H9 (cell line): Measurements from ENCODE around the gene CSMD2. TPM values are rescaled to one million over a fixed set of nuclear protein-coding genes. Genes with fewer than 3 reads are reported as not detected.

Source experiments
- DNase-seq: peaks from one replicate; pipeline ENCODE4 v3.0.0-alpha.2; 2017
- H2AFZ ChIP-seq: one replicate; pipeline ENCODE4 v1.6.1; 2013; ENCODE audit warnings: mild to moderate bottlenecking, low read length, control low read depth, moderate library complexity
- H2AK5ac ChIP-seq: 2 replicates; pipeline ENCODE4 v1.6.1; 2013; ENCODE audit warnings: low read length, control low read depth, mixed read lengths; ENCODE audit not compliant: insufficient read length
- H2BK120ac ChIP-seq: one replicate; pipeline ENCODE4 v1.6.1; 2013; ENCODE audit warnings: low read depth, mild to moderate bottlenecking, low read length, control low read depth, inconsistent platforms; ENCODE audit not compliant: poor library complexity, severe bottlenecking
- H2BK12ac ChIP-seq: 2 replicates; pipeline ENCODE4 v1.6.1; 2013; ENCODE audit warnings: low read length, control low read depth, mixed read lengths, low read depth; ENCODE audit not compliant: insufficient read length
- H2BK15ac ChIP-seq: 2 replicates; pipeline ENCODE4 v1.6.1; 2013; ENCODE audit warnings: low read depth, low read length, control low read depth
- H2BK20ac ChIP-seq: one replicate; pipeline ENCODE4 v1.6.1; 2013; ENCODE audit warnings: low read depth, mild to moderate bottlenecking, low read length, control low read depth, inconsistent platforms; ENCODE audit not compliant: poor library complexity, severe bottlenecking
- H2BK5ac ChIP-seq: 2 replicates; pipeline ENCODE4 v1.6.1; 2013; ENCODE audit warnings: low read length, control low read depth, mixed read lengths; ENCODE audit not compliant: insufficient read length
- H3K14ac ChIP-seq: 2 replicates; pipeline ENCODE4 v1.6.1; 2013; ENCODE audit warnings: low read length, control low read depth; ENCODE audit not compliant: insufficient read depth
- H3K18ac ChIP-seq: 2 replicates; pipeline ENCODE4 v1.6.1; 2013; ENCODE audit warnings: low read depth, mild to moderate bottlenecking, mixed read lengths, low read length, control low read depth; ENCODE audit not compliant: insufficient read length
- H3K23ac ChIP-seq: 2 replicates; pipeline ENCODE4 v1.6.1; 2013; ENCODE audit warnings: low read length, control low read depth, mixed read lengths, low read depth; ENCODE audit not compliant: insufficient read length
- H3K23me2 ChIP-seq: 2 replicates; pipeline ENCODE4 v1.6.1; 2013; ENCODE audit warnings: low read depth, mild to moderate bottlenecking, mixed read lengths, low read length, control low read depth; ENCODE audit not compliant: insufficient read length, poor library complexity, severe bottlenecking
- H3K27ac ChIP-seq: 2 replicates; pipeline ENCODE4 v1.5.1; 2013; ENCODE audit warnings: low read length, control low read depth, mixed read lengths, low read depth; ENCODE audit not compliant: insufficient read length
- H3K27me3 ChIP-seq: 2 replicates; pipeline ENCODE4 v1.6.1; 2013; ENCODE audit warnings: low read length, control low read depth, inconsistent platforms; ENCODE audit not compliant: insufficient read depth
- H3K4ac ChIP-seq: 2 replicates; pipeline ENCODE4 v1.6.1; 2013; ENCODE audit warnings: low read depth, mild to moderate bottlenecking, control low read depth, inconsistent platforms, low read length, moderate library complexity
- H3K4me1 ChIP-seq: 2 replicates; pipeline ENCODE4 v1.6.1; 2013; ENCODE audit warnings: low read length, control low read depth, inconsistent platforms; ENCODE audit not compliant: insufficient read depth
- H3K4me2 ChIP-seq: 2 replicates; pipeline ENCODE4 v1.6.1; 2013; ENCODE audit warnings: low read length, control low read depth, mixed read lengths; ENCODE audit not compliant: insufficient read length, insufficient read depth
- H3K56ac ChIP-seq: 2 replicates; pipeline ENCODE4 v1.6.1; 2013; ENCODE audit warnings: low read depth, mild to moderate bottlenecking, mixed read lengths, low read length, control low read depth; ENCODE audit not compliant: insufficient read length
- H3K79me1 ChIP-seq: 2 replicates; pipeline ENCODE4 v1.6.1; 2013; ENCODE audit warnings: low read depth, mild to moderate bottlenecking, moderate library complexity, low read length, control low read depth, inconsistent platforms; ENCODE audit not compliant: insufficient read depth, poor library complexity, severe bottlenecking
- H3K79me2 ChIP-seq: 2 replicates; pipeline ENCODE4 v1.6.1; 2013; ENCODE audit warnings: low read length, control low read depth, inconsistent platforms; ENCODE audit not compliant: insufficient read depth
- H3K9ac ChIP-seq: 2 replicates; pipeline ENCODE4 v1.6.1; 2013; ENCODE audit warnings: low read length, control low read depth, mixed read lengths; ENCODE audit not compliant: insufficient read length; ENCODE audit errors: extremely low read depth
- H3K9me3 ChIP-seq: one replicate; pipeline ENCODE4 v1.6.1; 2013; ENCODE audit warnings: low read depth, low read length, inconsistent platforms; ENCODE audit not compliant: control insufficient read depth
- H3T11ph ChIP-seq: one replicate; pipeline ENCODE4 v1.6.1; 2013; ENCODE audit warnings: mild to moderate bottlenecking, low read length, control low read depth, inconsistent platforms
- H4K20me1 ChIP-seq: one replicate; pipeline ENCODE4 v1.6.1; 2013; ENCODE audit not compliant: control insufficient read depth, insufficient read length, insufficient read depth
- H4K5ac ChIP-seq: 2 replicates; pipeline ENCODE4 v1.6.1; 2013; ENCODE audit warnings: low read depth, mild to moderate bottlenecking, mixed read lengths, low read length, control low read depth; ENCODE audit not compliant: insufficient read length
- H4K8ac ChIP-seq: replicated peaks from 2 replicates; pipeline ENCODE4 v1.6.1; 2013; ENCODE audit warnings: low read length, control low read depth, mixed read lengths, low read depth; ENCODE audit not compliant: insufficient read length
- H4K91ac ChIP-seq: 2 replicates; pipeline ENCODE4 v1.6.1; 2013; ENCODE audit warnings: low read depth, mild to moderate bottlenecking, moderate library complexity, mixed read lengths, low read length, control low read depth; ENCODE audit not compliant: insufficient read length
- H3K27ac Mint-ChIP-seq, 3 experiments: 2 replicates in 2 of 3; 3 replicates in 1 of 3; pipeline ENCODE4 v1.8.0; 2020 to 2021; ENCODE audit warnings: mixed read lengths in 3 of 3, mild to moderate bottlenecking in 1 of 3, moderate library complexity in 1 of 3
- H3K27me3 Mint-ChIP-seq: 2 replicates; pipeline ENCODE4 v1.8.0; 2021; ENCODE audit warnings: low read depth, mild to moderate bottlenecking, moderate library complexity, mixed read lengths
- H3K36me3 Mint-ChIP-seq, 3 experiments: 2 replicates in 2 of 3; 3 replicates in 1 of 3; pipeline ENCODE4 v1.8.0; 2020 to 2021; ENCODE audit warnings: low read depth in 3 of 3, mixed read lengths in 3 of 3; ENCODE audit not compliant: insufficient read depth in 1 of 3
- H3K4me1 Mint-ChIP-seq, 2 experiments: 2 replicates each; pipeline ENCODE4 v1.8.0; 2020; ENCODE audit warnings: mixed read lengths in 2 of 2
- H3K4me3 Mint-ChIP-seq, 2 experiments: 2 replicates in 1 of 2; 3 replicates in 1 of 2; pipeline ENCODE4 v1.8.0; 2020 to 2021; ENCODE audit warnings: mild to moderate bottlenecking in 2 of 2, mixed read lengths in 2 of 2, moderate library complexity in 1 of 2
- H3K9me3 Mint-ChIP-seq, 2 experiments: 2 replicates in 1 of 2; 3 replicates in 1 of 2; pipeline ENCODE4 v1.8.0; 2020; ENCODE audit warnings: mild to moderate bottlenecking in 2 of 2, mixed read lengths in 2 of 2, moderate library complexity in 1 of 2
- CTCF ChIP-seq: fragments of 200-600 bp; sonication (generic); conservative IDR thresholded peaks from 3 replicates; pipeline ENCODE4 v1.8.0; 2021; ENCODE audit warnings: antibody characterized with exemption, mild to moderate bottlenecking
- WGBS: extraction: QIAGEN DNeasy Blood & Tissue Kit; methylation state at CpG from one replicate; pipeline ENCODE4 v1.1.7; 2013; ENCODE audit warnings: missing lambda C conversion rate, low lambda C conversion rate, mixed read lengths; ENCODE audit not compliant: insufficient read length; ENCODE audit errors: extremely low coverage; 5-methylcytosine and 5-hydroxymethylcytosine counted together
- total RNA-seq: library from RNA; stranded (reverse); gene quantifications from 2 replicates; pipeline ENCODE4 v1.2.1, GENCODE V29; 2021

CSMD2 gene
- total RNA-seq, 1 experiment from 2014 or later, result 6.4 TPM

- Histone ChIP-seq H3K4me1 (no peaks in the 10 kb centered on the region), H4K8ac (no peak overlapping the region), H2BK5ac (no peak overlapping the region), H2BK120ac (no peak overlapping the region), H3K79me1 (no peaks in the 10 kb centered on the region), H3K79me2 (no peaks in the 10 kb centered on the region), H3K9me3 (no peaks in the 10 kb centered on the region), H2BK12ac (no peak overlapping the region), H3K27me3 (no peaks in the 10 kb centered on the region), H3K9ac (no peak overlapping the region), H3K4me2 (no peak overlapping the region), H4K20me1 (no peaks in the 10 kb centered on the region), H3K56ac (no peak overlapping the region), H3K18ac (no peak overlapping the region), H3K4ac (no peak overlapping the region), H2AFZ (no peak overlapping the region), H2BK20ac (no peak overlapping the region), H3K14ac (no peak overlapping the region), H3T11ph (no peak overlapping the region), H4K91ac (no peak overlapping the region), H2BK15ac (no peak overlapping the region), H3K23me2 (no peaks in the 10 kb centered on the region), H2AK5ac (no peak overlapping the region), H4K5ac (no peak overlapping the region), H3K27ac (no peak overlapping the region), H3K23ac (no peak overlapping the region)
- TF ChIP-seq CTCF, result no peak
- peaks cover 4 to 18% (median 8%) of the 10 kb centered on the region in 3 experiments for H3K36me3 Mint-ChIP-seq
- no CpG with 5 or more reads among the region's 1 CpG for WGBS
- H3K4me1 Mint-ChIP-seq, result no peaks in the 10 kb centered on the region
- H3K9me3 Mint-ChIP-seq, result no peaks in the 10 kb centered on the region
- H3K4me3 Mint-ChIP-seq, result no peak overlapping the region
- no peaks in the 10 kb centered on the region for H3K27me3 Mint-ChIP-seq
- DNase-seq, result no peak
- no peak overlapping the region for H3K27ac Mint-ChIP-seq
Measured at GRCh38 chr1:33696311-33696710, 468.7 kb downstream of the CSMD2 start.
